Stomach (tissue), 4 donors: ENCODE data around the gene ZNF165.

Experiments used
- POLR2AphosphoS5 ChIP-seq, 3 donors: sonication (generic); formaldehyde crosslinking; IDR thresholded peaks; one replicate each; pipeline ENCODE4 v1.6.1; 2016; ENCODE audit warnings: antibody characterized with exemption in 3 of 3
- TF ChIP-seq, protein P1 (sequence below), 7 experiments: fragments of 450-650 bp in 4 of 7; fragments of 200-600 bp in 3 of 7; sonication (generic) in 3 of 7; IDR thresholded peaks; one replicate each; pipeline ENCODE4 v1.5.1; 2016 to 2019; ENCODE audit warnings: antibody characterized with exemption in 7 of 7, control low read depth in 2 of 7, mild to moderate bottlenecking in 1 of 7

DNA sequence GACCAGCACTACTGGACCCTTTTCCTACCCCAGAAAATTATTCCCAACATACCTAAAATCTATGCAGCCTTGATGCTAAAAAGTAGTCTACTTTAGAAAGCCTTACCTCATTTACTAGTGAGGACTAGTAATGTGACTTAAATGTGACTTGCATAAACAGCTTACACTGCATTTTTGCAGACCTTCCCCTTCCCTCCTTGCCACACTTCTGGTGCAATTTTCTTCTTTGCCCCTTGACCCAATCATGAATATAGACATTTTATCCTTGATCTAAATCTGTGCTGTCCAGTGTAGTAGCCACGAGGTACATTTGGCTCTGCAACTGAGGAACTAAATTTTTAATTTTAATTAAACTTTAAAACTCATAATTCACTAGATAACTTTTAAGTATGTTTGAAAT lies 54.3 kb downstream of the ZNF165 start:
- TF ChIP-seq, protein P1, sequence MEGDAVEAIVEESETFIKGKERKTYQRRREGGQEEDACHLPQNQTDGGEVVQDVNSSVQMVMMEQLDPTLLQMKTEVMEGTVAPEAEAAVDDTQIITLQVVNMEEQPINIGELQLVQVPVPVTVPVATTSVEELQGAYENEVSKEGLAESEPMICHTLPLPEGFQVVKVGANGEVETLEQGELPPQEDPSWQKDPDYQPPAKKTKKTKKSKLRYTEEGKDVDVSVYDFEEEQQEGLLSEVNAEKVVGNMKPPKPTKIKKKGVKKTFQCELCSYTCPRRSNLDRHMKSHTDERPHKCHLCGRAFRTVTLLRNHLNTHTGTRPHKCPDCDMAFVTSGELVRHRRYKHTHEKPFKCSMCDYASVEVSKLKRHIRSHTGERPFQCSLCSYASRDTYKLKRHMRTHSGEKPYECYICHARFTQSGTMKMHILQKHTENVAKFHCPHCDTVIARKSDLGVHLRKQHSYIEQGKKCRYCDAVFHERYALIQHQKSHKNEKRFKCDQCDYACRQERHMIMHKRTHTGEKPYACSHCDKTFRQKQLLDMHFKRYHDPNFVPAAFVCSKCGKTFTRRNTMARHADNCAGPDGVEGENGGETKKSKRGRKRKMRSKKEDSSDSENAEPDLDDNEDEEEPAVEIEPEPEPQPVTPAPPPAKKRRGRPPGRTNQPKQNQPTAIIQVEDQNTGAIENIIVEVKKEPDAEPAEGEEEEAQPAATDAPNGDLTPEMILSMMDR (IDR thresholded peaks at IDR 0.05), result no peak
- TF ChIP-seq POLR2AphosphoS5 (IDR thresholded peaks at IDR 0.05), result no peak
